GM10248 (cell line): Measurements from ENCODE around the gene FBXL13.

ENCODE experiments used
- CTCF ChIA-PET: fragments of 300-600 bp; sonication (Branson Sonifier 250); formaldehyde crosslinking; extraction: SDS; loops from one replicate; lab custom pipeline; 2021; ENCODE audit warnings: antibody characterized with exemption; lab: Yijun Ruan, JAX
- POLR2A ChIA-PET: fragments of 350-650 bp; sonication (Branson Sonifier 250); formaldehyde crosslinking; extraction: SDS; loops from one replicate; lab custom pipeline; 2020; ENCODE audit warnings: antibody characterized with exemption; lab: Yijun Ruan, JAX
- DNase-seq: peaks from one replicate; pipeline ENCODE4 v3.0.0; 2012; ENCODE audit errors: extremely low spot score
- TF ChIP-seq, protein P1 (sequence below): IDR thresholded peaks from 2 replicates; pipeline ENCODE4 v1.5.1; 2012; ENCODE audit warnings: mild to moderate bottlenecking, low read depth; ENCODE audit errors: extremely low read depth, missing control alignments, control extremely low read depth

The FBXL13 gene

DNA sequence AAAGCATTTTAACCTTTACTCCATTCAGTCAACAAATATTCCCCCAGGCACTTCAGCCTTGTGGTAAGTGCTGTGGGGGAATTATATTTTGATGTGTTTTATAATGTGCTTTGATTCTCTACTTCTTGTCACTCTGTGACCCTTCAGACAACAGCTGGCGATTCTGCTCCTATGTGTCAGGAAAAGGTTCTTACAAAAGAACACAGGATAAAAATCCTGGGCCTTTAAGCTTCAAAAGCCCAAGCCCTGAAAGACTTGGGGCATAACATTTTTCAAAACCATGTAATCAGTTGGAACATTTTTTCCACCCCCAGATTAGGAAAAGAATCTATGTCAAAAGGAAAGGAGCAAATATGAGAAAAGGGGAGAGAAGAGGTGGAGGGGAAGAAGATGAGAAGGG lies 199.6 kb downstream of the FBXL13 start:
- TF ChIP-seq, protein P1, sequence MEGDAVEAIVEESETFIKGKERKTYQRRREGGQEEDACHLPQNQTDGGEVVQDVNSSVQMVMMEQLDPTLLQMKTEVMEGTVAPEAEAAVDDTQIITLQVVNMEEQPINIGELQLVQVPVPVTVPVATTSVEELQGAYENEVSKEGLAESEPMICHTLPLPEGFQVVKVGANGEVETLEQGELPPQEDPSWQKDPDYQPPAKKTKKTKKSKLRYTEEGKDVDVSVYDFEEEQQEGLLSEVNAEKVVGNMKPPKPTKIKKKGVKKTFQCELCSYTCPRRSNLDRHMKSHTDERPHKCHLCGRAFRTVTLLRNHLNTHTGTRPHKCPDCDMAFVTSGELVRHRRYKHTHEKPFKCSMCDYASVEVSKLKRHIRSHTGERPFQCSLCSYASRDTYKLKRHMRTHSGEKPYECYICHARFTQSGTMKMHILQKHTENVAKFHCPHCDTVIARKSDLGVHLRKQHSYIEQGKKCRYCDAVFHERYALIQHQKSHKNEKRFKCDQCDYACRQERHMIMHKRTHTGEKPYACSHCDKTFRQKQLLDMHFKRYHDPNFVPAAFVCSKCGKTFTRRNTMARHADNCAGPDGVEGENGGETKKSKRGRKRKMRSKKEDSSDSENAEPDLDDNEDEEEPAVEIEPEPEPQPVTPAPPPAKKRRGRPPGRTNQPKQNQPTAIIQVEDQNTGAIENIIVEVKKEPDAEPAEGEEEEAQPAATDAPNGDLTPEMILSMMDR = no peak
- no peak for DNase-seq
- ChIA-PET CTCF (no interaction called here), POLR2A (no interaction called here)

DNA sequence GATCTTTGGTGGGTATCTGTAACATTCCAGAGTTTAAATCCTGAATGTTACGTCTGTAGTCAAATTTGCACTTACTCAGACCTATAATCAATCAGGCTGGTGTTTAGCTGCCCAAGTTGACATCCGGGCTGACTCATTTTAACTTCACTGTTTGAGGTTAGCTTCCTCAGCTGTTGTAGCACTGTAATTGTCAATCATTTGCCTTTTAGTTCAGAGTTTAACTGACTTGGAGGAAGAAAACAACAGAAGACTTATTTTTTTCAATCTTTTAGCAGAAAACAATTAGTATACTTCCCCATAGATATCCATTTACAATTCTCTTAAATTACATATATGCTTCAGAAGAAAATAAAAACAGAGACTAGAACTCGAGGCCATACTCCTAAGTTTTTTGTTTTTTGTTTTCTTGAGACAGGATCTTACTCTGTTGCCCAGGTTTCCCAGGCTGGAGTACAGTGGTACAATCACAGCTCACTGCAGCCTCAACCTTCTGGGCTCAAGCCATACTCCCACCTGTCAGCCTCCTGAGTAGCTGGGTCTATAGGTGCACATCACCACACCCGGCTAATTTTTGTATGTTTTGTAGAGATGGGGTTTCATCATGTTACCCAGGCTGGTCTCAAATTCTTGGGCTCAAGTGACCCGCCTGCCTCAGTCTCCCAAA lies 200.3 kb downstream of the FBXL13 start:
- POLR2A ChIA-PET = no interaction called here
- CTCF ChIA-PET = interaction anchor here (1.5 kb wide), 1 partner anchor 36 kb away, joined by 3 read pairs; no protein-coding TSS in a partner anchor
- TF ChIP-seq, protein P1 = no peak
- DNase-seq = peak; percentile 52

DNA sequence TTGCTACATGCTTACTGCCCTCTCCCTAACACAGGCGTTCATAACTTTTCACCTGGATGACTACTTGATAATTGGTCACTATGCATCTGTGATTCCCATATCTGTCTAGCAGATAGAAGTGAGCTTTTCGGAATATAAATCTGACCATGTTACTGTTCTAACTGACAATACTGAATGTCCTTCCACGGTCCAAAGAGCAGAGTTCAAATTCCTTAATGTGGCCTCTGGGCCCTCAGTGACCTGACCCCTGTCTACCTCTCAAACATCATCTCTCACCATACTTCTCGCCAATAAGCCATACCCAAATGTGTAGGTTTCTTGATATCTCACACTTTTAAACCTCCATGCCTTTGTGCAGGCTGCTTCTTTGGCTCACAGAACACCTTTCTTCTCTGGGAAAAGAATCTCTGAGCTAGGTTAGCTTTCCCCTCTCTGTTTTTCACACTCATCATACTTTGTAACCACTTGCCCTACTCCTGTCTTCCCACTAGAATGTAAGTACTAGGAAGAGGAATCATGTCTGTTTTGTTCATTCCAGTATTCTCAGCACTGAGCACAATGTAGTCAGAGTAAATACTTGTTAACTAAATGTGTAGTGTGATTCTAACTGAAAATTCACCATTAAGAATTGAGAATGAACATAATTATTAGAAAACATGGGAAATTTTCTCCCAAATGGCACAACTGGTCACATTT lies 201.0 kb downstream of the FBXL13 start:
- TF ChIP-seq, protein P1 = no peak
- DNase-seq = no peak
- CTCF ChIA-PET = interaction anchor here (0.8 to 1.5 kb wide), 2 partner anchors 22 to 36 kb away, joined by 3 read pairs; no protein-coding TSS in a partner anchor
- POLR2A ChIA-PET = no interaction called here

DNA sequence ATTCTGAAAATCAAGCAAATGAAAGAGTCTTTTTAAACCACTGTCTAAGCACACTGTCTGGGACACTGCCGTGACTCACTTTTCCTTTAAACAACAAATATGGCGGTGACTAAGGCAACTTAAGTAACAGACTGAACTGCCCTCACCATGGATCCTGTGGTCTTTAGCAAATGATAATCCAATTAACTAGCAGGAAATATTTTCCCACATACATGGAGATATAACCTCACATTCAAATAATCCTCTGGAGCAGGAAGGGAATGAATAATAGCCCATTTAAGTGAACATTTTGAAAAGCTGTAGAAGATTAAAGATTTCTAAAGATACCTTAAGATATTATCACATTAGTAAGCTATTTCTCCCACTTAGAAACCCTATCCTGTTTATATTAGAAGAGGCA lies 202.1 kb downstream of the FBXL13 start:
- TF ChIP-seq, protein P1 = no peak
- DNase-seq = no peak
- ChIA-PET POLR2A (no interaction called here), CTCF (interaction anchor here (0.9 kb wide), 1 partner anchor 10 kb away, joined by 3 read pairs; no protein-coding TSS in a partner anchor)

DNA sequence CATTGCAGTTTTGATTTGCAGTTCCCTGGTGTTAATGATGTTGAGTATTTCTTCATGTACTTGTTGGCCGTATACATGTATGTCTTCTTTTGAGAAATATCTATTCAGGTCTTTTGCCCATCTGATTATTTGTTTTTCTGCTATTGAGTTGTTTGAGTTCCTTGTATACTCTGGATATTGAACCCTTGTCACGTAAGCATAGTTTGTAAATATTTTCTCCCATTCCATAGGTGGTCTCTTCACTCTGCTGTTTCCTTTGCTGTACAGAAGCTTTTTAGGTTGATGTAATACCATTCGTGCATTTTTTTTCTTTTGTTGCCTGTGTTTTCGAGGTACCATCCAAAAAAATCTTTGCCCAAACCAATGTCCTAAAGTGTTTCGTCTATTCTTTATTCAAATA lies 205.4 kb downstream of the FBXL13 start:
- TF ChIP-seq, protein P1 = no peak
- CTCF ChIA-PET = no interaction called here
- POLR2A ChIA-PET = no interaction called here

DNA sequence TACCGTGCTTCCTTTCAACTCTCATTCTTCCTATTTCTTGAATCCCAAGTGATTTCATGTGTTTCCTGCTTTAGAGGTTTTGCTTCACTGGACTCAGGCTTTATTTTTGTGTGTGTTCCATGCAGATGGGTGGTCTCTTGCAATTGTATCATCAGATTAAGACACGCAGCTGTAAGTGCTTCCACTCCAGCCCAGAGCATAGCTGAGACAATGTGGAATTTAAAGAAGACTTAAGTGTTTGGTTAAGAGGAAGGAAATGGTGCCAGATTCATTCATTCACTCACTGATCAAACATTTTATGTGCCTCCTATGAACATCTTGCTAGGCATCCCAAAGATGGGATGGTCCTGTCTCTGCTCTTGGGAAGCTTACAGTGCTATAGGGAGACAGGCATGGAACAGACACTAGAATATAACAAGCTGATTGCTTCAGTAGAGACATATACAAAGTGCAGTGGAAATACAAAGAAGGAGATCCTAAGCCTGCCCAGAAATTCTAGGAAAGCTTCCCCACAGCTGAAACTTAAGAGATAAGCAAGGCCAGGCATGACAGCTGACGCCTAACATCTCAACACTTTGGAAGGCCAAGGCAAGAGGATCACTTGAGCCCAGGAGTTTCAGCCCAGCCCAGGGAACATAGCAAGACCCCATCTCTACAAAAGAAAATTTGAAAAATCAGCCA lies 207.9 kb downstream of the FBXL13 start:
- ChIA-PET CTCF (interaction anchor here (1.0 to 1.2 kb wide), 2 partner anchors 16 to 23 kb away, joined by 3 to 4 read pairs; no protein-coding TSS in a partner anchor), POLR2A (no interaction called here)
- no peak for DNase-seq
- TF ChIP-seq, protein P1 = no peak

More for the DNA sequence above, 205.4 kb downstream of the FBXL13 start:
- DNase-seq = no peak
